PFSK-1 (cell line): ENCODE results near the gene EVI5.

ENCODE experiments used
- FOXP2 ChIP-seq: optimal IDR thresholded peaks from 2 replicates; pipeline ENCODE3; 2011; ENCODE audit warnings: borderline replicate concordance, control low read depth, inconsistent platforms; ENCODE audit not compliant: insufficient read depth; ENCODE audit errors: extremely low read length, extremely low read depth
- POLR2AphosphoS5 ChIP-seq: IDR thresholded peaks from 2 replicates; pipeline ENCODE4 v1.6.1; 2012; ENCODE audit warnings: low read depth, mild to moderate bottlenecking, control low read depth, low read length, moderate library complexity
- SIN3A ChIP-seq: IDR thresholded peaks from 2 replicates; pipeline ENCODE4 v1.6.1; 2012; ENCODE audit warnings: mild to moderate bottlenecking, low read length, moderate library complexity, borderline replicate concordance; ENCODE audit not compliant: insufficient read depth
- TAF1 ChIP-seq: IDR thresholded peaks from 2 replicates; pipeline ENCODE4 v1.6.1; 2012; ENCODE audit warnings: low read length, control low read depth, borderline replicate concordance; ENCODE audit not compliant: insufficient read depth
- TF ChIP-seq, protein P1 (sequence below), 2 experiments: IDR thresholded peaks; 2 replicates each; pipeline versions ENCODE4 v1.6.1 to v1.8.0; 2011 to 2012; ENCODE audit warnings: low read depth in 2 of 2, low read length in 2 of 2, control low read depth in 1 of 2, inconsistent platforms in 1 of 2, mild to moderate bottlenecking in 1 of 2, moderate library complexity in 1 of 2; ENCODE audit not compliant: insufficient read depth in 1 of 2

The EVI5 gene

DNA sequence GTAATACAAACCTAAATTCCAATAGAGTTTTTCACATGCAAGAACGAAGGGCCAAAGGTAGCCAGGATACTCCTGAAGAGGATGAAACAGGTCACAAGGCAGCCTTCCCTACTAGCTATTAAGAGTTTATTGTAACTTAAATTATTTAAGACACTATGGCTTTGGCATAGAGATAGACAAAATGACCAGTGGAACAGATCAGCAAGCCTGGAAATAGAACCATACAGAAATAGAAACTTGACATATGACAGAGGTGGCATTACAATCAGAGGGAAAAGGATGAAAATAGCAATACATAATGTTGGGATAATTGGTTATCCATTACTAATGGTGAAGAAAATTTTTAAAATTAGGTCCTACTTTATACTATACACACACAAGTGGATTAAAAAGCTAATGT, 314.7 kb downstream of the EVI5 start:
- TF ChIP-seq FOXP2 (no peak), TAF1 (no peak), SIN3A (no peak), POLR2AphosphoS5 (no peak)
- TF ChIP-seq, protein P1, sequence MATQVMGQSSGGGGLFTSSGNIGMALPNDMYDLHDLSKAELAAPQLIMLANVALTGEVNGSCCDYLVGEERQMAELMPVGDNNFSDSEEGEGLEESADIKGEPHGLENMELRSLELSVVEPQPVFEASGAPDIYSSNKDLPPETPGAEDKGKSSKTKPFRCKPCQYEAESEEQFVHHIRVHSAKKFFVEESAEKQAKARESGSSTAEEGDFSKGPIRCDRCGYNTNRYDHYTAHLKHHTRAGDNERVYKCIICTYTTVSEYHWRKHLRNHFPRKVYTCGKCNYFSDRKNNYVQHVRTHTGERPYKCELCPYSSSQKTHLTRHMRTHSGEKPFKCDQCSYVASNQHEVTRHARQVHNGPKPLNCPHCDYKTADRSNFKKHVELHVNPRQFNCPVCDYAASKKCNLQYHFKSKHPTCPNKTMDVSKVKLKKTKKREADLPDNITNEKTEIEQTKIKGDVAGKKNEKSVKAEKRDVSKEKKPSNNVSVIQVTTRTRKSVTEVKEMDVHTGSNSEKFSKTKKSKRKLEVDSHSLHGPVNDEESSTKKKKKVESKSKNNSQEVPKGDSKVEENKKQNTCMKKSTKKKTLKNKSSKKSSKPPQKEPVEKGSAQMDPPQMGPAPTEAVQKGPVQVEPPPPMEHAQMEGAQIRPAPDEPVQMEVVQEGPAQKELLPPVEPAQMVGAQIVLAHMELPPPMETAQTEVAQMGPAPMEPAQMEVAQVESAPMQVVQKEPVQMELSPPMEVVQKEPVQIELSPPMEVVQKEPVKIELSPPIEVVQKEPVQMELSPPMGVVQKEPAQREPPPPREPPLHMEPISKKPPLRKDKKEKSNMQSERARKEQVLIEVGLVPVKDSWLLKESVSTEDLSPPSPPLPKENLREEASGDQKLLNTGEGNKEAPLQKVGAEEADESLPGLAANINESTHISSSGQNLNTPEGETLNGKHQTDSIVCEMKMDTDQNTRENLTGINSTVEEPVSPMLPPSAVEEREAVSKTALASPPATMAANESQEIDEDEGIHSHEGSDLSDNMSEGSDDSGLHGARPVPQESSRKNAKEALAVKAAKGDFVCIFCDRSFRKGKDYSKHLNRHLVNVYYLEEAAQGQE (IDR thresholded peaks at IDR 0.05; ENCODE audit: insufficient read depth in 1 of 2, low read depth in 2 of 2, low read length in 2 of 2) = no peak

DNA sequence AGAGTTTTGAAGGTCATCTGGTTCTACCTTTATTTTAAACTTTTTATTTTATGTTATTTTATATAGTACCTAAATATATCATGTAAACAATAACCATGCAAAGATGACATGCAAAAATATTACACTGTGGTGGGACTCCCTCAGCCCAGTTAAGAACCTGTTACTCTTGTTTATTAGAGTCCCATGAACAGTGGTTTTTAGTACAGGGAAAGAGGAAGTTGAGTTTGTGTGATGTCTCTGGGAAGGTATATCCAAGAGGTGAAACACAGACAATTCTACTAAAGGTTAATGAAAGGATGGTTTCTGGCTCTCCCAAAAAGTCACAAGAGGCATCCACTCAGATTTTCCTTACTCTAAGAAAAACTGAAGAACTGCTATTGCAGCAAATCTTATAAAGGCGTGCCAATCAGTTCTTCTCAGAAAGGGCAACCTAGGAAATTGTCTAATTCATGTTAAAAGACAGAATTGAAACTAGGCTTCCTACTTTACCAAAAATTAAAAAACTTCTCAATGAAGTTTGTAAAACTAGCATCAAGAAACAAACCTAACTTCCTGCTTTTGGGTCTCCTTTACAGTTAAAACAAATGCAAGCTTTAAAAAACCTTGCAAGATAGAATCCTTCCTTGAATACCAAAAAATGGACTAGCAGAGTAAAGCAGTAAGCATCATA, 318.1 kb downstream of the EVI5 start:
- no peak for TF ChIP-seq FOXP2
- no peak for TF ChIP-seq POLR2AphosphoS5
- TF ChIP-seq SIN3A = no peak
- no peak for TF ChIP-seq TAF1
- TF ChIP-seq, protein P1 (IDR thresholded peaks at IDR 0.05; ENCODE audit: insufficient read depth in 1 of 2, low read depth in 2 of 2, low read length in 2 of 2) = no peak

DNA sequence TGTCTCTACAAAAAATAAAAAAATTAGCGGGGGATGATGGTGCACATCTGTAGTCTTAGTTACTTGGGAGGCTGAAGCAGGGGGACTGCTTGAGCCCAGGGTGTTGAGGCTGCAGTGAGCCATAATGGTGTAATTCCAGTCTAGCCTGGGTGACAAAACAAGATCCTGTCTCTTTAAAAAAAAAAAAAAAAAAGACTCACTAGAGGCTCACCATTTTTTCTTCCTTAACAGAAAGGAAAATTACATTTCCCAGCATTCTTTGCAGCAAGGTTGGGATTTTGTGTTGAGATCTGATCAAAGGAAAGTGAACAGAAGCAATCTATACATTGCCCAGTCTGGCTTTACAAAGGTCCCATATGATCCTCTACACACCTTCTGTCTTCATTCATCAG, 319.7 kb downstream of the EVI5 start:
- TF ChIP-seq SIN3A (no peak), TAF1 (no peak), POLR2AphosphoS5 (no peak)

DNA sequence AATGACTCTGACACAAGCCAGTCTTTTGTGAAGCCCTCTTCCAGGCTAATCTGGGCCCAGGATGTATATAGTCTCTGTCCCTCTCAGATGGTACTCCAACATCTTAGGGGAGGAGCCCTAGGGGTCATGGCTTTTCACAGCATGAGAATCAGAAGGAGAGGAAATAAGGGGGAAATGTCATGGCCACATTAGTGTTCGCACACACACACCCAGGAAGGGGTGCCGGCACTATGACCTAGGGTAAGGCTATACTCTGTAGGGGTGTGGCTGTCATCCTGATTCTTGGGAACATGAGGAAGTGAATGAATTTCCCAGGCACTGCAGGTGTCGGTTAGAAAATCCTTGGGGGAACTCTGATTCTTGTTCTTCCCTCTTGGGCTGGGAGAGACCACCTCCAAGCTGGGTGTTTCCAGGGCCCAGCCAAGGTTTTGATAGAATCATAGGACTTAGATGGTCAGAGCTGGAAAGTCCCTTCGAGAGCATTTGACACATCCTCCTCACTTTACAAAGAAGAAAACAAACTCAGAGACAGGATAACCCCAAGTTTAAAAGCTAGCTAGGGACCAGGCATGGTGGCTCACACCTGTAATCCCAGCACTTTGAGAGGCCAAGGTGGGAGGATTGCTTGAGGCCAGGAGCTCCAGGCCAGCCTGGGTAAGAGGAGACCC, 320.2 kb downstream of the EVI5 start:
- no peak for TF ChIP-seq TAF1
- TF ChIP-seq FOXP2 = no peak
- TF ChIP-seq SIN3A = no peak
- TF ChIP-seq, protein P1 (IDR thresholded peaks at IDR 0.05; ENCODE audit: insufficient read depth in 1 of 2, low read depth in 2 of 2, low read length in 2 of 2) = no peak
- TF ChIP-seq POLR2AphosphoS5 = no peak

DNA sequence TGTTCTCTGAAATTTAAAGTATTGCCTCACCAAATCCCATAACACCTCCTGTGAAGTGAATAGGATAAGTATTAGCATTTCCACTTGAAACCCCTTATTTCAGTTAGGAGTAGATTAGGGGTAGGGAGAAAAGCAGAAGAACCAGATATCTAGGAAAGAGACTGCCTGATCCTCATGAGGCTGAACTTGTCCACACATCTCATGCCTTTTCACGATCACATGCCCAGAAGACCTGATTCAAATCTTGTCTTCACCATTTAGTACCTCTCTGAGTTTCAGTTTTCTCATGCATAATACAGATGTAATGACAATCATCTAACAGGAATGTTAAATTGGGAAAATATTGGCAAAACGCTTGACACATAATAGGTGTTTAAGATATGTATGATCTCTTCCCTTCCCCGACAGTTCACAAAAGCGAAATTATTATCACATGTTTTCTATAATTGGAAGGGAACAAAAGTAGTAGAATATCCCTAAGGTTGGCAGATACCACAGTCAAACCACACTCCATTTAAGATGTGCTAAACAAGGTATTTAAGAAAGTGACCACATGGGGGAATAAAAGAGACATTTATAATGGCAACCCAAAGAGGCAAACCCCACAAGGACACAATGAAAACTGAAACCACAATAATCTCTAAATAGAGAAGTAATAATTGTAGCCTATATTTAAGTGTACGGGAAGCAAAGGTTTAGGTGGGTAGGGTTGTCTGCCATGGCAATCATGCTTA, 323.4 kb downstream of the EVI5 start:
- TF ChIP-seq FOXP2 = no peak
- no peak for TF ChIP-seq POLR2AphosphoS5
- TF ChIP-seq TAF1 = no peak
- no peak for TF ChIP-seq SIN3A
- TF ChIP-seq, protein P1 (IDR thresholded peaks at IDR 0.05; ENCODE audit: insufficient read depth in 1 of 2, low read depth in 2 of 2, low read length in 2 of 2) = no peak
